Right atrium auricular region (tissue), 2 donors: ENCODE data around the gene DDAH1. TPM values are rescaled to one million over a fixed set of nuclear protein-coding genes. Genes with fewer than 3 reads are reported as not detected.

Source experiments
- DNase-seq: peaks from one replicate; pipeline ENCODE4 v3.0.0-alpha.2; 2019; ENCODE audit warnings: low spot score
- H3K27ac ChIP-seq, 2 donors: fragments of 200-600 bp; sonication (generic); 1 replicate in 1 of 2; 2 replicates in 1 of 2; pipeline ENCODE4 v1.5.1; 2016 to 2019
- H3K27me3 ChIP-seq, 2 donors: fragments of 200-600 bp; sonication (generic); one replicate each; pipeline versions ENCODE4 v1.5.1 to v1.6.0; 2017 to 2019
- H3K36me3 ChIP-seq: fragments of 200-600 bp; sonication (generic); one replicate; pipeline ENCODE4 v1.5.1; 2016
- H3K4me1 ChIP-seq, 2 donors: fragments of 200-600 bp; sonication (generic); one replicate each; pipeline versions ENCODE4 v1.5.1 to v1.6.0; 2017 to 2019
- H3K4me3 ChIP-seq, 2 donors: fragments of 200-600 bp; sonication (generic); 1 replicate in 1 of 2; 2 replicates in 1 of 2; pipeline ENCODE4 v1.5.1; 2017 to 2019; ENCODE audit warnings: mild to moderate bottlenecking in 1 of 2, moderate library complexity in 1 of 2
- H3K9me3 ChIP-seq, 2 donors: fragments of 200-600 bp; sonication (generic); one replicate each; pipeline ENCODE4 v1.5.1; 2019
- CTCF ChIP-seq, 2 donors: fragments of 200-600 bp; sonication (generic); IDR thresholded peaks; one replicate each; pipeline ENCODE4 v1.5.1; 2019; ENCODE audit warnings: antibody characterized with exemption in 2 of 2
- total RNA-seq, 2 donors: library from RNA; depleted of rRNA; stranded (reverse); fragments of >200 nt; gene quantifications; one replicate each; pipeline ENCODE4 v1.1.0, GENCODE V29; 2016

DDAH1 gene
- total RNA-seq, 2 donors from 2014 or later: 10.8 to 18.3 TPM

GRCh38 chr1:85303440-85304162, 161.4 kb downstream of the DDAH1 start:
- Histone ChIP-seq H3K4me3 (no peak overlapping the region), H3K4me1 (peaks cover 0 to 3% of the 10 kb centered on the region in 2 donors), H3K27ac (no peak overlapping the region), H3K27me3 (no peaks in the 10 kb centered on the region), H3K36me3 (no peaks in the 10 kb centered on the region), H3K9me3 (no peaks in the 10 kb centered on the region)
- TF ChIP-seq CTCF (IDR thresholded peaks at IDR 0.05): no peak
- DNase-seq: no peak

- no peaks in the 10 kb centered on the region for H3K9me3 ChIP-seq
- no peak for TF ChIP-seq CTCF (IDR thresholded peaks at IDR 0.05)
- no peak for DNase-seq
- H3K4me3 ChIP-seq: no peak overlapping the region
- peaks cover 0 to 9% of the 10 kb centered on the region in 2 donors for H3K4me1 ChIP-seq
- no peaks in the 10 kb centered on the region for H3K27me3 ChIP-seq
- no peak overlapping the region for H3K27ac ChIP-seq
- H3K36me3 ChIP-seq: no peaks in the 10 kb centered on the region
Observed at GRCh38 chr1:85300140-85300539, 164.8 kb downstream of the DDAH1 start.

- H3K9me3 ChIP-seq: no peaks in the 10 kb centered on the region
- TF ChIP-seq CTCF (IDR thresholded peaks at IDR 0.05): no peak
- no peaks in the 10 kb centered on the region for H3K27me3 ChIP-seq
- H3K36me3 ChIP-seq: no peaks in the 10 kb centered on the region
- H3K27ac ChIP-seq: peak overlapping the region; percentile 68
- peaks cover 0 to 9% of the 10 kb centered on the region in 2 donors for H3K4me1 ChIP-seq
- H3K4me3 ChIP-seq: peak overlapping the region in 1 of 2 donors; percentile 5
- no peak for DNase-seq
Observed at GRCh38 chr1:85297855-85298629, 166.9 kb downstream of the DDAH1 start.

GRCh38 chr1:85297538-85297854, 167.5 kb downstream of the DDAH1 start:
- no peaks in the 10 kb centered on the region for H3K27me3 ChIP-seq
- no peak for TF ChIP-seq CTCF (IDR thresholded peaks at IDR 0.05)
- H3K9me3 ChIP-seq: no peaks in the 10 kb centered on the region
- DNase-seq: no peak
- peak overlapping the region; percentile 8 to 68 for H3K27ac ChIP-seq
- H3K4me3 ChIP-seq: peak overlapping the region in 1 of 2 donors; percentile 5
- H3K4me1 ChIP-seq: peaks cover 0 to 9% of the 10 kb centered on the region in 2 donors
- no peaks in the 10 kb centered on the region for H3K36me3 ChIP-seq

GRCh38 chr1:85296980-85297379, 168.0 kb downstream of the DDAH1 start:
- no peak overlapping the region for H3K4me3 ChIP-seq
- no peaks in the 10 kb centered on the region for H3K9me3 ChIP-seq
- peaks cover 0 to 9% of the 10 kb centered on the region in 2 donors for H3K4me1 ChIP-seq
- TF ChIP-seq CTCF (IDR thresholded peaks at IDR 0.05): no peak
- no peaks in the 10 kb centered on the region for H3K36me3 ChIP-seq
- no peaks in the 10 kb centered on the region for H3K27me3 ChIP-seq
- H3K27ac ChIP-seq: peak overlapping the region; percentile 8 to 68
- no peak for DNase-seq
